ENCODE data around the gene TRIM10.

TRIM10 gene, protein sequence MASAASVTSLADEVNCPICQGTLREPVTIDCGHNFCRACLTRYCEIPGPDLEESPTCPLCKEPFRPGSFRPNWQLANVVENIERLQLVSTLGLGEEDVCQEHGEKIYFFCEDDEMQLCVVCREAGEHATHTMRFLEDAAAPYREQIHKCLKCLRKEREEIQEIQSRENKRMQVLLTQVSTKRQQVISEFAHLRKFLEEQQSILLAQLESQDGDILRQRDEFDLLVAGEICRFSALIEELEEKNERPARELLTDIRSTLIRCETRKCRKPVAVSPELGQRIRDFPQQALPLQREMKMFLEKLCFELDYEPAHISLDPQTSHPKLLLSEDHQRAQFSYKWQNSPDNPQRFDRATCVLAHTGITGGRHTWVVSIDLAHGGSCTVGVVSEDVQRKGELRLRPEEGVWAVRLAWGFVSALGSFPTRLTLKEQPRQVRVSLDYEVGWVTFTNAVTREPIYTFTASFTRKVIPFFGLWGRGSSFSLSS

DNA sequence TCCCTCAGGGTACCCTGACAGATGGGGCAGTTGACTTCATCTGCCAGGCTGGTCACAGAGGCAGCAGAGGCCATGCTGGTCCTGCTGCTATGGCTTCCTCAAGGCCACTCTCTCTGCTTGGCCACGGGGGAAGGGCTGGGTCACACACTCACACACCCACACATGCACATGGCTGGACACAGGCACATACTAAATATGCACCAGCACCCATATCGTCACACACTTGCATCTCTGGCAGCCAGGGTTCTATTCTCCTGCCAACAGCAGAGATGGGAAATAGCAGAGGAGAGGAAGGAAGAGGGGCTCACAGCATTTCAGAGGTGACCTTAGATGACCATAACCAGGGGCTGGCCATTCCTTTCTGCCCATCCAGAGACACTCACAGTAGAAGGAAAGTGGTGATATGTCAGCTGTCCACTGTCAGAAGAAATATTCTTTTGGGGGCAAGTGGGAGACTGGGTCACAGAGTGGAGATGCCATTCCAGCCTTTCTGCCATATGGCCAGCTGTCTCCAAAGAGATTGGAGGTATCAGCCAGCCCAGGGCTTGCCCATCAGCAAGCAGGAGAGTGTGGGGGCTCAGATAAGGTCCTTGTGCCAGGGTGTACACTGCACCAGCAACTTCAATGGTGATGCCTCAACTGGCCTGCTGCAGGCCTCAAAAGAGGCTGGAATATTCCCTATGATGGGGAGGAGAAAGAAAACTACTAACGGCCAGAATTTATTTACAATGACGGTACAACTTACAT is at the start of gene TRIM10:
Gene TRIM10, minus strand, starts transcription at position 427 of the 747 bp plus-strand sequence. Its CDS starts 353 bp downstream, at position 74.
- no peak for DNase-seq (ENCODE audit: low spot score)

DNA sequence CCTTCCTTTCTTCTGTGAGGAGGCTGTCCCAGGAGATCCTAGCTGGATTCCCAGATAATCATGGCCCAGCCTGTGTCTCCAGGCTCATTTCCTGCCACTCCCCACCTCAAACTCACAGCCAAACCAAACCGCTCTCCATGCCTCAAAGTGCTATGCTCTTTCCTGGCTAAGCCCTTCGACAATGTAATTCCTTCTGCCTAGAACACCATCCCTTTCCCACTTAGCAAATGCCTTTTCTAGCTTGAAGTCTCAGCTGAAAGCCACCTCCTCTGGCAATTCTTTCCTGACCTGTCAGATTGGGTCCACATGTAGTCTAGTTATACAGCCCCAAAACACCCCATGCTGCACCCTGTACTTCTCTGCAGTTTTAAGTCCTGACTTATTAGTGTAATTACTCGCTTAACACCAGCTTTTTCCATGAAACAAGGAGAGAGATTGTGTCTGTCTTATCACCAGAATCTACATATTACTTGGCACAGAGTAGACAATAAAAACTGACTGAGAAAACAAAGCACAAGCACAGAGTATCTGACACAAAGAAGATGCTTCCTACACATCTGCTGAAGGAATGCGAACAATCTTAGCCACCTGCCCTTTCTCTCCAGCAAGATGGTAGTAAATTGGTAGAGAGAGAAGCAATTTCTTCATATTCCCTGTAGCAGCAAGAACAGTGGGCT is 46.7 kb upstream of the TRIM10 start:
- DNase-seq (ENCODE audit: low spot score), result no peak

DNA sequence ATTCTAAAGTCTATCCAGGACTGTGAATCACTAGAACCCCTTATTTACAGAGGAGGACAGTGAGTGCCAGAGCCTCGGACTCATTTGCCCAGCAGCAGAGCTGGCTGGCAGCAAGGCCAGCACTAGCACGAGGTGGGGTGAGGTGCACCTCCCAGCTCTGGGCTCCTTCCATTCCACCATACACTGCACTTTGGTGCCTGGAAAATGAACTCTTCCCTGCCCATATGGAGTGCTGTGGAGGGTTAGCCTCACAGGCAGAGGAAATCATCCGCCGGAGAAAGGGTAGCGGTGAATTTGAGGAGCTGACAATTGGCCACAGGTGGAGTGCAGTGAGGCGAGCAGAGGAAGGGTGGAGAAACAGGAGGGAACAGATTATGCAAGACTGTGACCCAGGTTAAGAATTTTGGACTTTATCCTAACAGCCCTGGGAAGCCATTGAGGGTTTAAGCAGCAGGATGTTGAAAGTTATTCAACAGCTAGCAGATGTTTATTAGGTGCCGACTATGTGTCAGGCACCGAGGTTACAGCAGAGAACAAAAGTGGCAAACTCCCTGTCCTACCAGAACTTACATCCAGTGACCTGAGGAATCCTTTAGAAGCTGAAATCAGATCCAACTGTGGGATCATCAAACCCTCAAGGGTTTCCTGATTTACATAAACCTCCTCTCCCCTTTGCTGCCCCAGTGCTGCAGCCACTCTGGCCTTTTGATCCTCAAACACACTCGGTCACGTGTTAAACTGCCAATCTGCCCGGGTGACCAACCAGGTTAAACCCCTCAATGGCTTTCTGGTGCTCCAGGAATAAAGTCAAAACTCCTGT is 46.0 kb upstream of the TRIM10 start:
- DNase-seq (ENCODE audit: low spot score), result no peak

DNA sequence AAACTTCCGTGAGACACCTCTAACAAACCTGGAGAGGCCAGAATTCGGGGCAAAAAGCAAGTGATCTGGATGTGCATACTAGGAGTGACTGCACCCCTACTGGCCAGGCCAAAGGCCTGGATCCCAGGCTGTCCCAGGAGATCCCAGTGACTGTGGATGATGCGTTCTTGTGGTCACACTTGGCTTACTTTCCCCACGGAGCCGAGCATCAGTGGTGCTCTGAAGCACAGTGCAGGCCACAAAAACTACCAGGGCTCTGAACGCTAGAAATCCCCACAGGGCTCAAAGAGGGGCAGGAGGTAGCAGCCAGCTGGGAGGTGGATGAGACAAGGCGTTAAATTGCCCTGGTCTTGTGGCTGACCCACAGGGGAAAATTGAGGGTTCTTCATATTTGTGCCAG is 45.1 kb upstream of the TRIM10 start:
- no peak for DNase-seq (ENCODE audit: low spot score)

DNA sequence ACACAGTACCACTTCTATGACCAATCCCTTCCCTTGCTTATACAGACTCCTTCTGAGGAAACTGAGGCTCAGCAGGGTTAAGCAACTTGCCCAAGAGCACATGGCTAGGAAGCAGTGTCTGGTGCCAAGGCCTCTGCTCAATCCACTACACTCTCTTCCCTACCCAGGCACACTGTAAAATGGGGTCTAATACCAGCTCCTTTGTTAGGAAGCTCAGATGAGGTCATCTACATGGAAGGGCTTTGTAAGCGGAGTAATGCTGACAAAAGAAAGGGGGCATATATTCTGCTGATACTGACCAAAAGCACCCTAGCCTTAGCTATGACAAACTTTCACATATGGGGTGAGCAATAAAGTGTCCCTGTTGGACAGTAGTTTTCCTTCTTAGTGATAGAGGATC is 43.1 kb upstream of the TRIM10 start:
- DNase-seq (ENCODE audit: low spot score), result no peak

DNA sequence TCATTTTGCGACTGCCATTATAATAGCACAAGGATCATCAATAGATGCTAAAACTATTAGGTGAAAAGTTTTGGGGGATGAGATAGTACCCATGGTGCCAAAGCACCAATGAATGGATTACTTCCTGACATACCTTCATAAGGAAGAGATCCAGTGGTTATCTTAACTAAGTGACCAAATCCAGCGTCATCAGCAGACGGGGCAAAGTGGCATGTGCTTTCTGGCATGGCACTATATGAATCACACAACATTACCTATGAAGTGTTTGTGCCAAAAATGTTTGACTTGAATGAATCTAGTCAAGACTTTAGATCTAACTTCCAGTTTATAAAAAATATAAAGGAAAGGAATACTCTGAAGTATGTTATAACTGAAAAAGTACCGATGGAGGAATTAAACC is 41.4 kb upstream of the TRIM10 start:
- DNase-seq (ENCODE audit: low spot score), result no peak

DNA sequence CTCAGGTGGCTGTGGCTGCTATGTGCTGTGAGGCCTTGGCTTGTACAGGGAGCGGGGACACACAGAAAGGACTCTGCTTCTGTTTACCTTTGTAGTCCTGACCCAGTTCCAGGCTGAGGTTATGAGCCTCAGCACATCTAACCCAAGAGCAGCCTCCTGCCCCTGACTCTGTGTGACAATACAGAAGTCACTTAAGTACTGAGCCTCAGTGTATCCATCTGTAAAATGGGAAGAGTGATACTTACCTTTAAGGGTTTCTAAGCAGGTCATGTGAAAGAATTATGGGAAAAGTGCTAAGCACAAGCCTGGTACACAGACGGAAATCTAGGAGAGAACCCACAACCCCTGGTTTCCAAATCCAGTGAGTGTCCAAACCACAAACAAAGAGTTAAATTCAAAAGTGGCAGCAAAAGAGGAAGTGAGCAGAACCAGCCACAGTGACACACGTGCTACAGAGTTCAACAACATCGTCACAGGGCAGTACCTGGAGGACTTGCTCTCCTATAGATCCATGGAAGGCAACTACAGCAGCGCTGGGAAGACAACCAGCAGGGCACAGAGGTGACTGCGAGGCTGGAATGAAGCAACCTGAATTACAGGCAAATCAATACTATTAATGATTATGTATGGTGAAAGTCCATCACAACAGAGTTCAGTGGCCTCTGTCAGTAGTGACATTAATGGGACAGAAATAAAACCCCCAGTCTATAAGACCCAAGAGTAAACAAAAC is 39.7 kb upstream of the TRIM10 start:
- no peak for DNase-seq (ENCODE audit: low spot score)

DNA sequence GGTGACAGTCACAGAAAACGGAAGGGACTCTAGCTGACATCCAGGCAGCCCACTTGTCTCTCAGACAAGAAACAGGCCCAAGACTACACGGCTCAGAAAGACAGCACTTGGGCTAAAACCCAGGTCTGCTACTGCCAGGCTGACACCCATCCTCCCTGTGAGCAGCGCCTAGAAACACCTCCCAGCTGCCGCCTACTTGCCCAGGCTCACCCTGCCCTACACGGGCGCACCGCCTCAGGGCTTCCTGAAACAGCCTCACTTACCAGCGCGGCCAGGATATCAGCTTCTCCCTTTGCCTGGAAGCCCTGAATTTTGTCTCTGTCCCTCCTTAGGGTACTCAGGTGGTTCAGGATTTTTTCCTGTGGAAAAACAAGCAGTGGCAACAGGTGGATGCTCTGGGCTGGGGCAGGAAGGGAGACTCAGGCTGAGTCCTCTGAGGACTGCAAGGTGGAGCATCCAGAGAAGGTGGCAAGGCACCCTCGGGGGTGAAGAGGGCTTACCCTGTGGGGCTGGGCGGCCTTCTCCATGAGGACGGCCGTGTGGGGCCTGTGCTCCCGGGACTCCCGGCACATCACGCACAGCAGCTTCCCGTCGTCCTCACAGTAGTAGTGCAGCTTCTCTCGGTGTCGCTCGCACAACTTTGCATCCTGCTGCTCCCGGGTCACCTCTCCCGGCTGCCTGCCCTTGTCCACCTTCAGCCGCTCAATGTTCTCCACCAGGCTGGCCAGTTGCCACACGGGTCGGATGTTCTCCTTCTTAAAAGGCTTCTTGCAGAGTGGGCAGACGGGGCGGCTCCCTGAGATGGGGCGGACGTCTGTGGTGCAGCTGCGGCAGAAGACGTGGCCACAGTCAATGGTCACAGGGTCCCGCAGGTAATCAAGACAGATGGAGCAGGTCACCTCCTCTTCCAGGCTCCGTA is 37.4 kb upstream of the TRIM10 start:
- no peak for DNase-seq (ENCODE audit: low spot score)

DNA sequence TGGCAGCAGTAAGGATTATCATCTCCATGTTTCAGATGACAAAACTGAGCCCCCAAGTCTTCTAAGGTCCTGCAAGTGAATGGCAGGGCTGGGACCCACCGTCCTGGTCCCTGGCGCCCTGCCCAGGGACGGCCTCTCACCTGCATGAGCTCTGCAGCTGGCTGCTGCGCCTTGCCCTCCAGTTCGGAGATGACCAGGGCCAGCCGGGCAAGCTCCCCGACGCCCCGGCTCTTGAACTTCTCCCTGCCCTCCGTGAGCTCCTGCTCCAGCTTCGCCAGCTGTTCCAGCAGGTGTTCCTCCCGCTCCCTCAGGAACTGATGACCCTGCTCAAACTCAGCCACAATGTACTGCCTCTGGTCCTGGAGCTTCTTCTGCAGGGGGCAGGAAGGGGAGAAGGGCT is 35.4 kb upstream of the TRIM10 start:
- no peak for DNase-seq (ENCODE audit: low spot score)

DNA sequence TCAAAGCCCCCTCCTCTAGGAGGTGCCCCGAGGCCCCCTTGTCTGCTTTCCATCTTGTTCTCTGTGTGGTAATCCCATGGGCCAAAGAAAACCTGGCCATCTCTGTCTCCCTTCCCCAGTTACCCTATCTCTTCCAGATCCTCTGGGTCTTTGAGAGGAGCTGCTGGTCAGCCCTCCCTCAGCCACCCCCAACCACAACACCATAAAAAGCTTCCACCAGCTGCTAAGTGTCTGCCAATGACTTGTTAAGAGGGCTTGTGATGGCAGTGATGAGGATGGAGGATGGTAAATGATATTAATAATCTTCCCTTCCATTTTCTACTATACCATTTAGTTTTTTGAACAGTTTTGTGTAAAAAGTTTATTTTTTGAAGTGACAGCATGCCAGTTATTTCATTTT is 34.9 kb upstream of the TRIM10 start:
- no peak for DNase-seq (ENCODE audit: low spot score)

DNA sequence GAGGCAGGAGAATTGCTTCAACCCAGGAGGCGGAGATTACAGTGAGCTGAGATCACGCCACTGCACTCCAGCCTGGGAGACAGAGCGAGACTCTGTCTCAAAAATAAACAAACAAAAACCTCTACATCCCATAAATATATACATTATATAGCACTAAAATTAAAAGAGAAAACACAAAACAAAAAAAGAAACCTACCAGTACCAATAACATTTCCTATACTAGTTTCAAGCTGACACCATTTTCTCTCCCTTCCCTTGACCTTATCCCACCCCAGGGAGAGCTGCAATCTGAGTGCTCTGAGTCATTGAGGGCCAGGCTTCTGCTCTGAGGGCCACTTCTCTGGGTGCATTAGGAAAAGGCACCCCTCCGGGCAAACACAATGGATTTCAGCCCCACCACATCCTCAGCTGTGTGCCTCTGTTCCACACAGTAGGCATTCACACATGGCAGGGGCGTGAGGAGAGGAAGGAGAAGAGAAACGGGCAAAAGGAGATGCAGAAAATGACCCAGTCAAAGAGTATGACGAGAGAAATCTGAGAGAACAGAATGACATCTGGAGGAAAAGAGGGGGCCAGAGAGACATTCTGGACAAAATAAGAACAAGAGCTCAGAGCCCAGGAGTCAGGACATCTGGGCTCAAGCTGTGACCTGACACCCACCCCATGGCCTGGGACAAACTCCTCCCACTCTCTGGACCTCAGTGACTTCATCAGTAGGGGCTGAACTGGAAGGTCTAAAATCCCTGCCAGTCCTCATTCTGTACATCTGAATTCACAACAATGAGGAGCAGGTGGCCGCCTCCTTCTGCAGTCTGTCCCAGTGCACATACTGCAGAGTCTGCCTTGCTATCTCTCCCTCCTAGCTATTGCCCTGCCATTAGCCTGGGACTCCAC is 34.0 kb upstream of the TRIM10 start:
- no peak for DNase-seq (ENCODE audit: low spot score)

DNA sequence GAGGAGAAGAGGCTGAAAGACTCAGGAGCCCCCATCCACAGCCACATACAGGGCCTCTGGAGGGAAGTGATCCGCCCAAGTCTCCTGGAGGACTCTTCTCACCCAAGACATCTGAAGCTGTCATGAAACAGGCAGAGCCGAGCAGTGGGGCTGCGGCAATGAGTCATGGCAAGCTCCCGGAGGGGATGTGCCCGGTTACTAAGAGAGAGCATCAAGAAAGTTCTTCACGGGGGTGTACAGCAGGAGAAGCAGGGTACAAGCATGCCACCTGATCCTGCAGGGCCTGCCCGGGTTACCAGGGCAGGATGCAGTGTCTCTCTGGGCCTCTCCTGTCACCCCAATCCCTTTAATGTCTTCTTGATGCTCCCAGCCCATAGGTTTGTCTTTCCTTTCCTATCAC is 31.1 kb upstream of the TRIM10 start:
- no peak for DNase-seq (ENCODE audit: low spot score)

DNA sequence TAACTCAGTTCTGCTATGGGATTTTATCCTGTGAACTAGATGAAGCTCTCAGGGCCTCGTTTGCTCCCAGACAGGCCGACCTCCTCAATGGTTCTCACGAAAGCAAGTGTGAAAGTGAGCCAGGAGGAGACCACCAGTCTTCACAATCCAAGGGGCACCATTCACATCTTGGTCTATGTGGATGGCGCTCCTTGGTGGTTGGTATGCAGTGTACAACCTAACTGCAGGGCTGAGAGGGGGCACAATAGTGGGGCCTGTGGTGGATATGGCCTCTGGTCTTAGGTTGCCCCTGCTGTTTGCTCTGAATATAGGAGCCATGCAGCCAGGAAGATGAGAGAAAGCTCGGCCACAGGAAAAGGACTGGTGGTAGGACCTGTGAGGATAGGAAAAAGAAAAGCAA is 27.5 kb upstream of the TRIM10 start:
- no peak for DNase-seq (ENCODE audit: low spot score)

DNA sequence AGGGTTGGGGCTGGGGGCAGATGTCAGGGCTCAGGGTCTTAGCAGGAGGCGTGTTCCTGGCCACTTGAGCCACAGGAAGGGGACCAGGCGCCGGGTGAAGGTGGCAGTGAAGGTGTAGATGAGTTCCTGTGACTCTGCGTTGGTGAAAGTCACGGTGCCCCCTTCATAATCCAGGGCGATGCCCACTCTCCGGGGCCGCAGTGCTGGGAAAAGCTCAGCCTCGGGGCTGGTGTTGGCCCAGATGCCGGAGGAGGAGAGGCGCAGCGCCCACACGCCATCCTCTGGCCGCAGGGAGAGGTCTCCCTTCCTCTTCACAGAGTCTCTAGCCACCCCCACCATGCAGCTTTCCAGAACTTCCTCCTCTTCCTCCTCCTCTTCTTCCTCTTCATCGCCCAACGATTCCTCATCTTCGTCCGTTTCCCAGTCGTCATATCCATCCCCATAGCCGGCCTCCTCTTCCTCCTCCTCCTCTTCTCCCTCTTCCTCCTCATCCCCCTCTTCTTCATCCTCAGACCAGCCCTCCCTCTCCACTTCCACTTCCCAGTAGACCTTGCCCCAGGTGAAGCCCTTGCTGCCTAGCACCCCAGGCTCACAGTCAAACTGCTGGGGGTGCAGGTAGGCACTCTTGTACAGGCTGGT is 25.0 kb upstream of the TRIM10 start:
- DNase-seq (ENCODE audit: low spot score), result no peak

DNA sequence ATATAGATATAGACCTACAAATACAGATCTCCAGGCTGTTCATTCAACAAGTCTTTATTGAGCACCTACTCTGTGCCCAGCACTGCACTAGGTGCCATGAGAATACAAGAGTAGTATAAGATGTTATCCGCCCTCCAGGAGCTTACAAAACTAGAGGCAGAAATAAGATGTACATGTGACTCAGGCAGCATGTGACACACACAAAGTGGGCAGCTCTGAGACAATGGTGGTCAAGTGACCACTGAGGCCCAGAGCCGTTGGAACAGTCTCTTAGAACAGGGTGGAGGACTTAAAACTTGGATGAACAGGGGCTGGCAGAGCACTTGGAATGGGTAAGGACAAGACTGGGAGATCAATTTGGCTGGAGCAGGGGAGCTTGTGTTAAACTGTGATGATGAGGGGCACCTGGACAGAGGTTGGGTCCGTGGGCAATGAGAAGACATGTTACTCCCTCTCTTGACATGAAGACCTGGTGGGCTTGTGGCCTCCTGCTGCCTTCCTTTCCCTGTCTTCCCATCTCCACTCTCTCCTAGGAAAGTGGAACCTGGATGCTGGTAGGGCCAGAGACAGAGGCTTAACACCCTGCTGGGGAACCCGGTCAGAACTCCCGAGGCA is 23.5 kb upstream of the TRIM10 start:
- DNase-seq (ENCODE audit: low spot score), result no peak

DNA sequence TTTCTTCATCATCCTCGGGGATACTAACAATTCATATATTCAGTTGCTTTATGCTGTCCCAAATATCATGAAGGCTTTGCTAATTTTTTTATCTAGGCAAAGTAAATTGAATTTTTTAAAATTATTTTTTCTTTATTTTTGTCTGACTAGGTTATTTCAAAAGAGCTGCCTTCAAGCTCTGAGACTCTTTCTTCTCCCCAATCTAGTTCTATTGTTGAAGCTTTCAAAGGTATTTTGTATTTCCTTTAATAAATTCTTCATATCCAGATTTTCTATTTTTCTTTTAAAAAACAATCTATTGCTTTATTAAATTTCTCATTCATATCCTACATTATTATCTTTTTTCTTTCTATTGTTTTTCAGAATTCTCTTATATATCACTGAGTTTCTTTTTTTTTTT is 19.1 kb upstream of the TRIM10 start:
- no peak for DNase-seq (ENCODE audit: low spot score)

DNA sequence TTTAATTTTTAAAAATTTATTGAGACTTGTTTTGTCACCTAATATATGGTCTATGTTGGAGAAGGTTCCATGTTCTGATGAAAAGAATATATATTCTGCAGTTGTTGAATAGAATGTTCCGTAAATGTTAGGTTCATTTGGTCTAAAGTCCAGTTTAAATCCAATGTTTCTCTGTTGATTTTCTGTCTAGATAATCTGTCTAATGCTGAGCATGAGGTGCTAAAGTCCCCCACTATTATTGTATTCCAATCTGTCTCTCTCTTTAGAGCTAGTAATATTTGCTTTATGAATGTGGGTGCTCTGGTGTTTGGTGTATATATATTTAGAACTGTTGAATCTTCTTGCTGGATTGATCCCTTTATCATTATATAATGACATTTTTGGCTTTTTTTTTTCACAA is 17.8 kb upstream of the TRIM10 start:
- no peak for DNase-seq (ENCODE audit: low spot score)

DNA sequence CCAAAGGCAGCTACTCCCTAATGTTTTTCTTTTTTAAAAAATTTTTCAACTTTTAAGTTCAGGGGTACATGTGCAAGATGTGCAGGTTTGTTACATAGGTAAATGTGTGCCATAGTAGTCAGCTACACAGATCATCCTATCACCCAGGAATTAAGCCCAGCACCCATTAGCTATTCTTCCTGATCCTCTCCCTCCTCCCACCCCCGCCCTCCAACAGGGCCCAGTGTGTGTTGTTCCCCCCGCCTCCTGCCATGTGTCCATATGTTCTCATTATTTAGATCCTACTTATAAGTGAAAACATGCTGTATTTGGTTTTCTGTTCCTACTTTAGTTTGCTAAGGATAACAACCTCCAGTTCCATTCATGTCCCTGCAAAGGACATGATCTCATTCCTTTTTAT is 14.8 kb upstream of the TRIM10 start:
- DNase-seq (ENCODE audit: low spot score), result no peak
